Bronchial epithelial cell (primary cell): ENCODE measurements around the gene C11orf86. TPM values are rescaled to one million over a fixed set of nuclear protein-coding genes. Genes with fewer than 3 reads are reported as not detected.
"Not testable (repeated sequence)": the region's sequence is repeated elsewhere in the genome, so short reads cannot be mapped to it uniquely, and the experiment has no call there.

Experiments
- DNase-seq: peaks from one replicate; pipeline ENCODE4 v3.0.0-alpha.2; 2010; ENCODE audit warnings: low read depth
- FAIRE-seq: peaks from 2 replicates; lab custom pipeline; 2011; peaks lifted over from hg19 to GRCh38; lab: Jason Lieb, UNC
- H3K27me3 ChIP-seq: 2 replicates; pipeline ENCODE4 v1.5.1; 2011; ENCODE audit warnings: low read length; ENCODE audit not compliant: control insufficient read depth, insufficient read depth
- H3K36me3 ChIP-seq: 2 replicates; pipeline ENCODE4 v1.5.1; 2011; ENCODE audit warnings: low read length; ENCODE audit not compliant: control insufficient read depth, insufficient read depth
- H3K4me3 ChIP-seq: 2 replicates; pipeline ENCODE4 v1.5.1; 2011; ENCODE audit warnings: mild to moderate bottlenecking, low read depth, low read length, control low read depth
- total RNA-seq: library from RNA; depleted of rRNA; stranded (reverse); fragments of >200 nt; gene quantifications from 2 replicates; pipeline ENCODE4 v1.2.1, GENCODE V29; 2014
- TF ChIP-seq, protein P1 (sequence below): IDR thresholded peaks from 2 replicates; pipeline ENCODE4 v1.5.1; 2011; ENCODE audit warnings: mild to moderate bottlenecking, moderate library complexity, low read length, control low read depth, inconsistent platforms; ENCODE audit not compliant: insufficient read depth, severe bottlenecking

Gene C11orf86
- total RNA-seq, 1 donor from 2014 or later: not detected

DNA sequence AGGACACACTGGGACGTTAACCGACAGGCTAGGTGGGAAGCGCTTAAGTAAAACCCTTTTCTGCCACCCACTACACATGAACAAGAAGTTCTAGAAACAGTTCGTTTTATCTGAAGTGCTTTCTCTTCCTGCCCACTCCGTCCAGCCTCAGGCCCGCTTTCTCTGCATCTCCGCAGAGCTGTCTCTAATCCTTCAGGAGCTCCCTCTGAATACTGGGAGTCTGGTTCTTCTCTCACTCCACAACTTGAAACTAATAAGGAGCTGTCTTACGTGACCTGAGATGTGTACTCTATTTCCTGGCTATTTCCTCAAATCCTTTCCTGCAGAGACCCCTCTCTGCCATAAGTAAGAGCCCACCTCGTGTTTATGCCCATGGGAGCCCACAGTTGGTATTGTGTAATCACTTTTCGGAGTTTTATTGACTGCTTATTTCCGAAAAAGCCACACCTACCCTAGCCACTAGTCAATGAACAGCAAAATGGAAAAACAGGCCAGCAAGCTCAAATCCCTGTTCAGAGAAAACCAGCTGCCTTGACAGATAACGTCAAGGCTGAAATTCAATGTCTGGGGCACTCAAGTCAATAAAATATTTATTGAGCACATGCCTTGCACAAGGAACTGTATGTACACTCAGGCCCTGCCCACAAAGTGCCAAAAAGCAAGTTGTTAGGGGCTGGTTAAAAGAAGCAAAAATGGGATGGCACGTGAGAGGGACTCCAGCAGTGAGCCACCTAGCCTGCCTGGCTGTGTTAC lies 21.8 kb upstream of the C11orf86 start:
- H3K27me3 ChIP-seq: no peaks in the 10 kb centered on the region
- TF ChIP-seq, protein P1, sequence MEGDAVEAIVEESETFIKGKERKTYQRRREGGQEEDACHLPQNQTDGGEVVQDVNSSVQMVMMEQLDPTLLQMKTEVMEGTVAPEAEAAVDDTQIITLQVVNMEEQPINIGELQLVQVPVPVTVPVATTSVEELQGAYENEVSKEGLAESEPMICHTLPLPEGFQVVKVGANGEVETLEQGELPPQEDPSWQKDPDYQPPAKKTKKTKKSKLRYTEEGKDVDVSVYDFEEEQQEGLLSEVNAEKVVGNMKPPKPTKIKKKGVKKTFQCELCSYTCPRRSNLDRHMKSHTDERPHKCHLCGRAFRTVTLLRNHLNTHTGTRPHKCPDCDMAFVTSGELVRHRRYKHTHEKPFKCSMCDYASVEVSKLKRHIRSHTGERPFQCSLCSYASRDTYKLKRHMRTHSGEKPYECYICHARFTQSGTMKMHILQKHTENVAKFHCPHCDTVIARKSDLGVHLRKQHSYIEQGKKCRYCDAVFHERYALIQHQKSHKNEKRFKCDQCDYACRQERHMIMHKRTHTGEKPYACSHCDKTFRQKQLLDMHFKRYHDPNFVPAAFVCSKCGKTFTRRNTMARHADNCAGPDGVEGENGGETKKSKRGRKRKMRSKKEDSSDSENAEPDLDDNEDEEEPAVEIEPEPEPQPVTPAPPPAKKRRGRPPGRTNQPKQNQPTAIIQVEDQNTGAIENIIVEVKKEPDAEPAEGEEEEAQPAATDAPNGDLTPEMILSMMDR: no peak
- no peak for DNase-seq
- H3K4me3 ChIP-seq: no peak overlapping the region
- no peak for FAIRE-seq
- H3K36me3 ChIP-seq: peaks cover 3% of the 10 kb centered on the region

DNA sequence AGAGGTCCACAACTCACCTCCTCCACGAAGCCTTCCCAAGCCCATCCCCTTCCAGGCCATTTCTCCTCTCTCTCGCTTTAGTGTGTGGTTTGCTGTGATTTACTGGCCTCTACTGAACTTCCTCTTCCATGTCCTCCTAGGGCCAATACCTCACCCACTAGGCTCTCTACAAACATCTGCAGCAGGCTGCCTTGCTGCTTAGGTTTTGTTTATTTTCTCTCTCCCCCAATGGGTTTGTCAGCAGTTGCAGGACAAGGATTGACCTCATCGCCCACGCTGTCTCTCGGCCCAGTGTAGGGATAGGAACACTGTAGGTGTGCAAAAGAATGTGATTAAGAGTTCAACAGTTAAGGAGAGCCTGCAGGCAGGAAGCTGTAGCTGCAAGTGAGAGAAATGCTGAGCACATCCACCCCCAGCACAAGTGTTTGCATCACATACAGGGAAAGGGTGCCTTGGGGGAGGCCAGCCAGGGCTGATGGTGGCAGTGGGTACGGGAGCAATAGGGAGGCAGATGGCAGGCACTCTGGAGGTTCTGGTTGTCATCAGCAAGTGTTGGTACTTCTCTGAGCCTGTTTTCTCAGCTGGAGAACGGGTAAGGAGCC lies 18.3 kb upstream of the C11orf86 start:
- DNase-seq (peak; percentile 83), FAIRE-seq (no peak)
- TF ChIP-seq, protein P1: peak; percentile 24
- no peaks in the 10 kb centered on the region for H3K27me3 ChIP-seq
- peaks cover 2% of the 10 kb centered on the region for H3K36me3 ChIP-seq
- H3K4me3 ChIP-seq: no peak overlapping the region

DNA sequence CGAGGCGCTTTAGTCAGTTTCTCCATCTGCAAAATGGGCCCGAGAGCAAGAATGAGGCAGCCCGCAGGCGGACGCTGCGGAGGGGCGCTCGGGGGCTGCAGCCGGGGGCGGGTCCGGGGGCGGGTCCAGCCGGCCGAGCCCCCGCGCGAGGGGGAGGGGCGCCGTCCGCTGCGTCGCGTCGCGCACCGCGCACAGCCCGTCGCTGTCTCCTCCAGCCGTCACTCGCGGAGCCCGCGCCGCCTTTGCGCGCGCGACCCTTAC lies 17.2 kb upstream of the C11orf86 start:
- FAIRE-seq (no peak), DNase-seq (no peak)
- no peaks in the 10 kb centered on the region for H3K36me3 ChIP-seq
- H3K27me3 ChIP-seq: no peaks in the 10 kb centered on the region
- TF ChIP-seq, protein P1: no peak
- H3K4me3 ChIP-seq: peak overlapping the region; percentile 74

DNA sequence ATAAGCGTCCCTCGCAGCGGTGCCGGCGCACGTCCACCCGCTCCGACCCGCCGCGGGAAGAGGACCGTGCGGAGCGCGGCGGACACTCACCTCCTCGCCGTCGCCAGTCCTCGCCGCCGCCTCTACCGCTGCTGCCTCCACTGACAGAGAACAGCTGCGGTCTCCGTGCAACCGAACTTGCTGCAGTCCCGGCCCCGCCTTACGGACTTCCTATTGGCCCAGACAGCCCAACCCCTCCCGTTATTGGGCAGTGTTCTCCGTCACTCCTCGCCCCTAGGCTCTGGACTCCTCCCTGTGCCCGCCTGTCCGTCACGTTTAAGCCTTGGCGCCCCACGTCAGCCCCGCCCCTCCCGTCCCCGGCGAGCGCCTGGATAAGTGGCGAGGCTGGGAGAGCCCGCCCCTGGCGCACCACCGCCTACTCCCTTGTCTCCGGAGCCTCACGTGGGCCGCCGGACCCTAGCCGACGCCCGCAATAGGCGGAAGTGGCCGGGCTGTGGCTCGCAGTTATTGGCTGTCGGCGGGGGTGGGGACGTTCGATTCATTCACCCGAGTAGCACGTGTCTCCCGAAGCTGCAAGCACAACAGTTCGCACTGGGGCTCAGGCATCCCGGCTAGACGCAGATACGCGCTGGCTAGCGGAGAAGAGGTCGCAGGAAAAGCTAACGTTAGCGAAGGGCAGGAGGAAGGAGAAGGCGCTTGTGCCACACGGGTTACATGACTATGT lies 16.7 kb upstream of the C11orf86 start, which contains the start of gene PC:
Gene PC (minus strand): TSS at position 152 of the 724 bp plus-strand sequence. CDS start 86,224 bp downstream, outside the sequence.
- TF ChIP-seq, protein P1: no peak
- Histone ChIP-seq H3K36me3 (no peaks in the 10 kb centered on the region), H3K27me3 (no peaks in the 10 kb centered on the region), H3K4me3 (peak within 1 kb of the TSS; percentile 74)
- no peak for FAIRE-seq
- DNase-seq: peak; percentile 98

DNA sequence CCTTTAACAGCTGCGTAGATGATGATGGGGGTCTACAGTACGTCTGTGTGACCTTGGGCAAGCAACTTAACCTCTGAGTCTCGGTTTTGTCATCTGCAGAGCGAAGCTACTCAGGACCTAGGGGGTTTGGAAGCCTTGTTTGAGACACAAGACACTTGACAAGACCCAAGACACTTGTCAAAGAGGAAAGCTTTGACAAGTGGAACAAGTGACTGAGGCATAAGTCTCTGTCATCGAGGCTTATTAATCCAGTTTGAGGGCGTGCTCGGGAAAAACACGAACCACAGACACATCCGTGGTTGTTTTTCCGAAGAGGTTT lies 16.2 kb upstream of the C11orf86 start:
- H3K27me3 ChIP-seq: no peaks in the 10 kb centered on the region
- peak overlapping the region; percentile 29 for H3K4me3 ChIP-seq
- DNase-seq (no peak), FAIRE-seq (no peak)
- TF ChIP-seq, protein P1: no peak
- H3K36me3 ChIP-seq: no peaks in the 10 kb centered on the region

DNA sequence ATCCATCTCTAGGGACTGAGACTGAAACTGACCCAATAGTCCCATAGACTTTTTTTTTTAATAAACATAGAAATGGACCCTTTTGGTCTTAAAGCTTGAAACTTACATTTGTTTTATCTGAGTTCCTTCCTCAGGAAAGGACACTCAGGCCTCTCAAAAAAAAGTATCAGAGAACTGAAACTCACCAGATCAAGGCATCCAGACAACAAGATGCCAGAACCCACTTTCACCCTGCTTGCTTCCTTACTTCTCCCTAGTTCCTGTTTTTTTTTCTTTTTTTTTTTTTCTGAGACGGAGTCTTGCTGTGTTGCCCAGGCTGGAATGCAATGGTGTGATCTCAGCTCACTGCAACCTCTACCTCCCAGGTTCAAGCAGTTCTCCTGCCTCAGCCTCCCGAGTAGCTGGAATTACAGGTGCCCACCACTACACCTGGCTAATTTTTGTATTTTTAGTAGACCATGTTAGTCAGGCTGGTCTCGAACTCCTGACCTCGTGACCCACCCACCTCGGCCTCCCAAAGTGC lies 13.4 kb upstream of the C11orf86 start:
- H3K4me3 ChIP-seq, H3K36me3 ChIP-seq, FAIRE-seq, H3K27me3 ChIP-seq, DNase-seq: not testable (repeated sequence)
